ENCODE data around the gene GASK1B.

Gene GASK1B

GRCh38 chr4:158172261-158173258, at the start of gene GASK1B:
Gene GASK1B, minus strand, starts transcription at chr4:158173025. Its CDS starts 1,650 bp downstream, at chr4:158171375.
- peak; percentile 42 for DNase-seq (ENCODE audit: low read depth)

GRCh38 chr4:158219623-158220022, 46.8 kb upstream of the GASK1B start:
- DNase-seq (ENCODE audit: low read depth) = no peak

GRCh38 chr4:158217763-158218162, 44.9 kb upstream of the GASK1B start:
- DNase-seq (ENCODE audit: low read depth) = no peak

- no peak for DNase-seq (ENCODE audit: low read depth)
Measured at GRCh38 chr4:158214856-158215255, 42.0 kb upstream of the GASK1B start.

- no peak for DNase-seq (ENCODE audit: low read depth)
Measured at GRCh38 chr4:158213466-158213865, 40.6 kb upstream of the GASK1B start.

- no peak for DNase-seq (ENCODE audit: low read depth)
Measured at GRCh38 chr4:158211222-158211621, 38.4 kb upstream of the GASK1B start.

GRCh38 chr4:158209825-158210807, 37.3 kb upstream of the GASK1B start, which contains the start of gene TMEM144:
Gene TMEM144, plus strand, starts transcription at chr4:158210486. Its CDS starts 2,182 bp downstream, at chr4:158212668.
- DNase-seq (ENCODE audit: low read depth) = peak; percentile 67

- no peak for DNase-seq (ENCODE audit: low read depth)
Measured at GRCh38 chr4:158208963-158209640, 36.3 kb upstream of the GASK1B start.

GRCh38 chr4:158203929-158204328, 31.1 kb upstream of the GASK1B start:
- DNase-seq (ENCODE audit: low read depth) = no peak

- DNase-seq (ENCODE audit: low read depth) = no peak
Measured at GRCh38 chr4:158203436-158203835, 30.6 kb upstream of the GASK1B start.

GRCh38 chr4:158202481-158202880, 29.7 kb upstream of the GASK1B start:
- DNase-seq (ENCODE audit: low read depth) = no peak

- DNase-seq (ENCODE audit: low read depth) = no peak
Measured at GRCh38 chr4:158201876-158202275, 29.1 kb upstream of the GASK1B start.

- no peak for DNase-seq (ENCODE audit: low read depth)
Measured at GRCh38 chr4:158201322-158201721, 28.5 kb upstream of the GASK1B start.

GRCh38 chr4:158200214-158200613, 27.4 kb upstream of the GASK1B start:
- DNase-seq (ENCODE audit: low read depth) = no peak

- DNase-seq (ENCODE audit: low read depth) = no peak
Measured at GRCh38 chr4:158197194-158197776, 24.5 kb upstream of the GASK1B start.

- DNase-seq (ENCODE audit: low read depth) = no peak
Measured at GRCh38 chr4:158195297-158195696, 22.5 kb upstream of the GASK1B start.

GRCh38 chr4:158193171-158193749, 20.4 kb upstream of the GASK1B start:
- DNase-seq (ENCODE audit: low read depth) = no peak

- DNase-seq (ENCODE audit: low read depth) = no peak
Measured at GRCh38 chr4:158192439-158193158, 19.8 kb upstream of the GASK1B start.

GRCh38 chr4:158190718-158191117, 17.9 kb upstream of the GASK1B start:
- DNase-seq (ENCODE audit: low read depth) = no peak

- DNase-seq (ENCODE audit: low read depth) = no peak
Measured at GRCh38 chr4:158189422-158189821, 16.6 kb upstream of the GASK1B start.

Data from fibroblast of the conjunctiva (primary cell).